NB4 (cell line): ENCODE data around the gene PRPF8.

Experiments
- CTCF ChIP-seq: IDR thresholded peaks from one replicate; pipeline ENCODE4 v1.5.1; 2012; ENCODE audit warnings: low read depth, low read length
- MYC ChIP-seq: IDR thresholded peaks from 2 replicates; pipeline ENCODE4 v1.6.1; 2011; ENCODE audit warnings: low read depth, low read length
- POLR2A ChIP-seq: IDR thresholded peaks from 2 replicates; pipeline ENCODE4 v1.6.1; 2011; ENCODE audit warnings: mild to moderate bottlenecking; ENCODE audit not compliant: insufficient read length; ENCODE audit errors: extremely low read depth
- TF ChIP-seq, protein P1 (sequence below): IDR thresholded peaks from 2 replicates; pipeline ENCODE4 v1.6.1; 2011; ENCODE audit warnings: low read depth, low read length

DNA sequence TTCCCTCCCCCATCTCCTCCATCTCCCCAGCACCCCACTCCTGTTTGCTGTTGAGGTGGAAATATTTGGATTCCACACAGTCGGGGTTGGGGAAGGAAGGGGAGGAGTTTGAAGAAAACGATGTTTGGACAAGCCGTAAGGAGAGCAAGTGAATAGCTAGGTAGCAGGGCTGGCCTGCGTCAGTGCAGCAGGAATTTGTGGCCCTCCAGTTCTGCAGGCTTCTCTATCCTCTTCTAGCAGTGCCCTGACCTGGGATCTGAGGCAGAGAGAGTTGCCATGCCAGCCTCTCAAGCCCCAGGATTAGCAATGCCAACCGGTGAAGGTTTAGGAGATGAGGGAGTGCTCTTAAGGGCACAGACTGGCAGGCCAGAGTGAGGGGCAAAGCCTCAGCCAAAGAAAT lies 13.0 kb upstream of the PRPF8 start:
- no peak for TF ChIP-seq MYC
- no peak for TF ChIP-seq CTCF
- TF ChIP-seq, protein P1, sequence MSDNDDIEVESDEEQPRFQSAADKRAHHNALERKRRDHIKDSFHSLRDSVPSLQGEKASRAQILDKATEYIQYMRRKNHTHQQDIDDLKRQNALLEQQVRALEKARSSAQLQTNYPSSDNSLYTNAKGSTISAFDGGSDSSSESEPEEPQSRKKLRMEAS = no peak
- no peak for TF ChIP-seq POLR2A
